ENCODE data around the gene PXYLP1. TPM values are rescaled to one million over a fixed set of nuclear protein-coding genes. Genes with fewer than 3 reads are reported as not detected.

PXYLP1 gene
- total and polyA plus RNA-seq, 10 of the 15 experiments (the other 5 are each of a cell fraction or from before 2014, with no cell fraction given), result 0.06 to 1.7 (median 0.35) TPM

DNA sequence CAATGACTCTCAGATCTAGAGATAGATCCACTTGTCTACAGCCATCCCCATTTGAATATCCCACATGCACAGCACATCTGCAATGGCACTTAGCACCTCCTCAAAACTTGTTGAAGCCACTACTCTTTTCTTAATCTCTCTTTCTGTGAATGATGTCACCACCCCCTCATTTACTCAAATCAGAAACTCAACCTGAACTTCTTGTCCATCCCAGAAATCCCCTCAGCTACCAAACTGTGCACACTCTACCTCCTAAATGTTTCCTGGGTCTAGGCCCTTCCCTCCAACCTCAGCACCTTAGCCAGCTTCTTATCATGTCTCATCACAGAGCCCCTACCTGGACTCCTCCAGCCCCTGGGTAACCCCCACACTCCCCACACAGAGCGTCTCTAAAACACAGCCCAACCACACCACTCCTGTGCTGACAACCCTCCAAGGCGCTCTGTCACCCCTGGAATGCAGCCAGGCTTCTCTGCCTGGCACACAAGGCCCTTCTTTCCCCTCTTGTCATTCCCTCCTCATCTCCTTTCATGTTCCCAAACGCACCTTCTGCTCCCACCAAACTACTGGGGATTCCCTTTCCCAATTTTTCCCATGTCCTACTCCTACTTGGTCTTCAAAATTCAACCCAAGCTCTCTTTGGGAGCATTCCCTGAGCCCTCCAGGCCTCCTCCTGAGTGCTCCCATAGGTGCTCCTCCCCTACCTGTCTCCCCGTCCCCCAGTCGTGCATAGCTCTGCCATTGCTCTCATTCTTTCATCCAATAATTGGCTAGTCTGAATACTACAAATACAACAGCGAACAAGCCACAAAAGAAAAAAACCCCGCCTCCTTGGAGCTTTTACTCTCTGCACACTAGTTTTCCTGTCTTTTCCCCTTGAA is 96.9 kb downstream of the PXYLP1 start (continued):
- TF ChIP-seq BACH1 (IDR thresholded peaks at IDR 0.05; ENCODE audit: borderline replicate concordance) (no peak), RB1 (IDR thresholded peaks at IDR 0.05; ENCODE audit: borderline replicate concordance) (no peak), NR2F1 (conservative IDR thresholded peaks at IDR 0.05) (peak; percentile 78), HDAC2 (IDR thresholded peaks at IDR 0.05) (no peak), BMI1 (IDR thresholded peaks at IDR 0.05; ENCODE audit: borderline replicate concordance) (peak; percentile 10; the same call in 1 of the 2 replicates), RELA (IDR thresholded peaks at IDR 0.05; ENCODE audit: borderline replicate concordance, partially characterized antibody) (peak; percentile 85), GATAD2B (conservative IDR thresholded peaks at IDR 0.05; ENCODE audit: low read depth) (0 out of 2 replicates have a peak, but pooled peaks have one; percentile 34), IKZF2 (IDR thresholded peaks at IDR 0.05) (peak; percentile 88 to 92; a peak in 3 of 4 replicates), WRNIP1 (IDR thresholded peaks at IDR 0.05; ENCODE audit: borderline replicate concordance, low read depth, low read length) (0 out of 2 replicates have a peak, but pooled peaks have one; percentile 49), ATF2 (IDR thresholded peaks at IDR 0.05; ENCODE audit: low read length) (peak; percentile 89), MEF2B (IDR thresholded peaks at IDR 0.05; ENCODE audit: partially characterized antibody, poor library complexity, severe bottlenecking) (peak; percentile 36), RUNX3 (IDR thresholded peaks at IDR 0.05; ENCODE audit: low read length) (no peak; the same call in 1 of the 2 replicates), SMAD1 (IDR thresholded peaks at IDR 0.05; ENCODE audit: low read depth, partially characterized antibody) (peak; percentile 48)
- TF ChIP-seq, protein P1, sequence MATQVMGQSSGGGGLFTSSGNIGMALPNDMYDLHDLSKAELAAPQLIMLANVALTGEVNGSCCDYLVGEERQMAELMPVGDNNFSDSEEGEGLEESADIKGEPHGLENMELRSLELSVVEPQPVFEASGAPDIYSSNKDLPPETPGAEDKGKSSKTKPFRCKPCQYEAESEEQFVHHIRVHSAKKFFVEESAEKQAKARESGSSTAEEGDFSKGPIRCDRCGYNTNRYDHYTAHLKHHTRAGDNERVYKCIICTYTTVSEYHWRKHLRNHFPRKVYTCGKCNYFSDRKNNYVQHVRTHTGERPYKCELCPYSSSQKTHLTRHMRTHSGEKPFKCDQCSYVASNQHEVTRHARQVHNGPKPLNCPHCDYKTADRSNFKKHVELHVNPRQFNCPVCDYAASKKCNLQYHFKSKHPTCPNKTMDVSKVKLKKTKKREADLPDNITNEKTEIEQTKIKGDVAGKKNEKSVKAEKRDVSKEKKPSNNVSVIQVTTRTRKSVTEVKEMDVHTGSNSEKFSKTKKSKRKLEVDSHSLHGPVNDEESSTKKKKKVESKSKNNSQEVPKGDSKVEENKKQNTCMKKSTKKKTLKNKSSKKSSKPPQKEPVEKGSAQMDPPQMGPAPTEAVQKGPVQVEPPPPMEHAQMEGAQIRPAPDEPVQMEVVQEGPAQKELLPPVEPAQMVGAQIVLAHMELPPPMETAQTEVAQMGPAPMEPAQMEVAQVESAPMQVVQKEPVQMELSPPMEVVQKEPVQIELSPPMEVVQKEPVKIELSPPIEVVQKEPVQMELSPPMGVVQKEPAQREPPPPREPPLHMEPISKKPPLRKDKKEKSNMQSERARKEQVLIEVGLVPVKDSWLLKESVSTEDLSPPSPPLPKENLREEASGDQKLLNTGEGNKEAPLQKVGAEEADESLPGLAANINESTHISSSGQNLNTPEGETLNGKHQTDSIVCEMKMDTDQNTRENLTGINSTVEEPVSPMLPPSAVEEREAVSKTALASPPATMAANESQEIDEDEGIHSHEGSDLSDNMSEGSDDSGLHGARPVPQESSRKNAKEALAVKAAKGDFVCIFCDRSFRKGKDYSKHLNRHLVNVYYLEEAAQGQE (IDR thresholded peaks at IDR 0.05; ENCODE audit: low read depth, low read length), result no peak
- TF ChIP-seq, protein P2, sequence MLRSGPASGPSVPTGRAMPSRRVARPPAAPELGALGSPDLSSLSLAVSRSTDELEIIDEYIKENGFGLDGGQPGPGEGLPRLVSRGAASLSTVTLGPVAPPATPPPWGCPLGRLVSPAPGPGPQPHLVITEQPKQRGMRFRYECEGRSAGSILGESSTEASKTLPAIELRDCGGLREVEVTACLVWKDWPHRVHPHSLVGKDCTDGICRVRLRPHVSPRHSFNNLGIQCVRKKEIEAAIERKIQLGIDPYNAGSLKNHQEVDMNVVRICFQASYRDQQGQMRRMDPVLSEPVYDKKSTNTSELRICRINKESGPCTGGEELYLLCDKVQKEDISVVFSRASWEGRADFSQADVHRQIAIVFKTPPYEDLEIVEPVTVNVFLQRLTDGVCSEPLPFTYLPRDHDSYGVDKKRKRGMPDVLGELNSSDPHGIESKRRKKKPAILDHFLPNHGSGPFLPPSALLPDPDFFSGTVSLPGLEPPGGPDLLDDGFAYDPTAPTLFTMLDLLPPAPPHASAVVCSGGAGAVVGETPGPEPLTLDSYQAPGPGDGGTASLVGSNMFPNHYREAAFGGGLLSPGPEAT (IDR thresholded peaks at IDR 0.05; ENCODE audit: low read depth), result peak; percentile 93

Measured in GM12878 (cell line).